ENCODE results near the gene JCHAIN. TPM values are rescaled to one million over a fixed set of nuclear protein-coding genes. Genes with fewer than 3 reads are reported as not detected.

JCHAIN gene
- total and polyA plus RNA-seq, 9 of the 15 experiments (the other 6 are each of a cell fraction or from before 2014, with no cell fraction given), result 0.04 to 0.68 (median 0.26) TPM; not detected in 5

GRCh38 chr4:70658418-70658817, 7.9 kb downstream of the JCHAIN start:
- no peaks in the 10 kb centered on the region for H3K9me1 ChIP-seq (ENCODE audit: control insufficient read depth, insufficient read depth, low read length)
- BruUV-seq (replicated peaks), result no TSS peak
- H4K20me1 ChIP-seq (replicated peaks; ENCODE audit: control insufficient read depth, insufficient read depth, low read length), result no peaks in the 10 kb centered on the region
- intact Hi-C loops (cut with micrococcal nuclease) (no loop called here), in situ Hi-C loops (cut with MboI) (no loop called here)
- no peak for ATAC-seq
- H3K79me2 ChIP-seq (ENCODE audit: control insufficient read depth, insufficient read depth, low read length), result no peaks in the 10 kb centered on the region
- no peak overlapping the region for H3K27ac ChIP-seq (ENCODE audit: extremely low read depth, low read depth, low read length)
- no peaks in the 10 kb centered on the region for H3K36me3 ChIP-seq (ENCODE audit: control insufficient read depth, insufficient read depth, low read length)
- peaks cover 0 to 7% of the 10 kb centered on the region in 2 experiments; a peak in 2 of 5 replicates for H3K4me1 ChIP-seq (replicated peaks in 1 of 2; ENCODE audit: control insufficient read depth in 2 of 2, insufficient read depth in 2 of 2, low read length in 2 of 2)
- no peak overlapping the region for H3K9ac ChIP-seq (ENCODE audit: insufficient read depth in 1 of 2, low read depth in 2 of 2, low read length in 2 of 2)
- H3K4me3 ChIP-seq, result no peak overlapping the region
- TF ChIP-seq THAP12 (CRISPR knock-in tag; IDR thresholded peaks at IDR 0.05) (no peak), ZNF609 (CRISPR knock-in tag; IDR thresholded peaks at IDR 0.05; ENCODE audit: borderline replicate concordance) (no peak), ATF3 (IDR thresholded peaks at IDR 0.05) (peak; percentile 37; the same call in 1 of the 2 replicates), ATF3 (CRISPR knock-in tag; conservative IDR thresholded peaks at IDR 0.05) (no peak), E2F1 (CRISPR knock-in tag; IDR thresholded peaks at IDR 0.05) (no peak)
- no peak for DNase-seq (ENCODE audit: extremely low read depth in 1 of 4, low spot score in 3 of 4)
- 0 out of 2 replicates have a peak, but pooled peaks cover 2% of the 10 kb centered on the region for H3K9me3 ChIP-seq (replicated peaks; ENCODE audit: control insufficient read depth, insufficient read depth, low read depth, low read length)
- no peaks in the 10 kb centered on the region for H3K27me3 ChIP-seq (ENCODE audit: control insufficient read depth in 2 of 2, insufficient read depth in 2 of 2, low read length in 2 of 2)
- H2AFZ ChIP-seq (ENCODE audit: low read depth, low read length), result peak overlapping the region; percentile 40
- no peak overlapping the region; the same call in 1 of the 2 replicates for H3K4me2 ChIP-seq (ENCODE audit: insufficient read depth, low read length)
- CTCF ChIA-PET (ENCODE audit: low intra/inter-chr PET ratio), result no interaction called here
- no peak for FAIRE-seq
- POLR2A ChIA-PET, result no interaction called here
- 9% methylated on average over 3 of the region's 3 CpGs for WGBS (ENCODE audit: insufficient coverage, low coverage, missing lambda C conversion rate)
